ENCODE measurements around the gene SH3BGRL2.

The SH3BGRL2 gene

GRCh38 chr6:79712616-79713135 is 81.5 kb downstream of the SH3BGRL2 start:
- H3K4me3 ChIP-seq (replicated peaks; ENCODE audit: low read depth, low read length): no peak overlapping the region
- no peak for DNase-seq (ENCODE audit: low read depth)
- TF ChIP-seq, protein P1, sequence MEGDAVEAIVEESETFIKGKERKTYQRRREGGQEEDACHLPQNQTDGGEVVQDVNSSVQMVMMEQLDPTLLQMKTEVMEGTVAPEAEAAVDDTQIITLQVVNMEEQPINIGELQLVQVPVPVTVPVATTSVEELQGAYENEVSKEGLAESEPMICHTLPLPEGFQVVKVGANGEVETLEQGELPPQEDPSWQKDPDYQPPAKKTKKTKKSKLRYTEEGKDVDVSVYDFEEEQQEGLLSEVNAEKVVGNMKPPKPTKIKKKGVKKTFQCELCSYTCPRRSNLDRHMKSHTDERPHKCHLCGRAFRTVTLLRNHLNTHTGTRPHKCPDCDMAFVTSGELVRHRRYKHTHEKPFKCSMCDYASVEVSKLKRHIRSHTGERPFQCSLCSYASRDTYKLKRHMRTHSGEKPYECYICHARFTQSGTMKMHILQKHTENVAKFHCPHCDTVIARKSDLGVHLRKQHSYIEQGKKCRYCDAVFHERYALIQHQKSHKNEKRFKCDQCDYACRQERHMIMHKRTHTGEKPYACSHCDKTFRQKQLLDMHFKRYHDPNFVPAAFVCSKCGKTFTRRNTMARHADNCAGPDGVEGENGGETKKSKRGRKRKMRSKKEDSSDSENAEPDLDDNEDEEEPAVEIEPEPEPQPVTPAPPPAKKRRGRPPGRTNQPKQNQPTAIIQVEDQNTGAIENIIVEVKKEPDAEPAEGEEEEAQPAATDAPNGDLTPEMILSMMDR (IDR thresholded peaks at IDR 0.05; ENCODE audit: low read length, missing control alignments): no peak

GRCh38 chr6:79713701-79714322 is 82.7 kb downstream of the SH3BGRL2 start:
- DNase-seq (ENCODE audit: low read depth): peak; percentile 66
- H3K4me3 ChIP-seq (replicated peaks; ENCODE audit: low read depth, low read length): no peak overlapping the region
- TF ChIP-seq, protein P1 (IDR thresholded peaks at IDR 0.05; ENCODE audit: low read length, missing control alignments): peak; percentile 78

- no peak for DNase-seq (ENCODE audit: low read depth)
- TF ChIP-seq, protein P1 (IDR thresholded peaks at IDR 0.05; ENCODE audit: low read length, missing control alignments): no peak
These were observed 86.9 kb downstream of the SH3BGRL2 start for GRCh38 chr6:79717989-79718388.

GRCh38 chr6:79718509-79719247 is 87.5 kb downstream of the SH3BGRL2 start:
- TF ChIP-seq, protein P1 (IDR thresholded peaks at IDR 0.05; ENCODE audit: low read length, missing control alignments): no peak
- H3K4me3 ChIP-seq (replicated peaks; ENCODE audit: low read depth, low read length): no peak overlapping the region
- peak; percentile 13 for DNase-seq (ENCODE audit: low read depth)

More at GRCh38 chr6:79717989-79718388, 86.9 kb downstream of the SH3BGRL2 start:
- H3K4me3 ChIP-seq (replicated peaks; ENCODE audit: low read depth, low read length): no peak overlapping the region

GRCh38 chr6:79719248-79719960 is 88.3 kb downstream of the SH3BGRL2 start:
- DNase-seq (ENCODE audit: low read depth): peak; percentile 52
- TF ChIP-seq, protein P1 (IDR thresholded peaks at IDR 0.05; ENCODE audit: low read length, missing control alignments): no peak
- H3K4me3 ChIP-seq (replicated peaks; ENCODE audit: low read depth, low read length): no peak overlapping the region

DNA sequence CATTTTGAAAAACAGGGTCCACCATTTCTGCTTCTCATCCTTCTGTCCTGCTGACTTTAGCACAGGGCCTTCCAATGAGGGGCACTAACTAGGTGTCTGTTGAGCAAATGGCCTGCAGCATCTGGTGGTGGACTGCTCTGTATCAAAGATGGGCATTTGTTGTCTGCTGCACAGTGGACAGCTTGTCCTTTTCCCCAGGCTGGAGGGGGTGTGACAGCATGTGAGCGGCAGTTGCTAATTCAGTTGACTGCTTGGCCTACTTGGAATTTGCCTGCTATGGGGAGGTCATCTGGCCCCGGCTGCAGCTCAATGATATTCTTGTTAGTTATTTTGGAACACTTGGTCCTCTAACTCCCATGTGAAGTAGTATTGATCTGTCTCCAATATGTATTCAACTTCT is 93.7 kb downstream of the SH3BGRL2 start:
- TF ChIP-seq, protein P1 (IDR thresholded peaks at IDR 0.05; ENCODE audit: low read length, missing control alignments): no peak
- H3K4me3 ChIP-seq (replicated peaks; ENCODE audit: low read depth, low read length): no peak overlapping the region
- DNase-seq (ENCODE audit: low read depth): no peak
